NCI-H2196 treated with DMSO at 0.1 percent for 48 hours (cell line): Measurements from ENCODE around the gene TGFBR3L.

Experiments used
- DNase-seq: peaks from one replicate; lab custom pipeline; 2025; ENCODE audit not compliant: unreplicated experiment; lab: John Stamatoyannopoulos, UW

The TGFBR3L gene

DNA sequence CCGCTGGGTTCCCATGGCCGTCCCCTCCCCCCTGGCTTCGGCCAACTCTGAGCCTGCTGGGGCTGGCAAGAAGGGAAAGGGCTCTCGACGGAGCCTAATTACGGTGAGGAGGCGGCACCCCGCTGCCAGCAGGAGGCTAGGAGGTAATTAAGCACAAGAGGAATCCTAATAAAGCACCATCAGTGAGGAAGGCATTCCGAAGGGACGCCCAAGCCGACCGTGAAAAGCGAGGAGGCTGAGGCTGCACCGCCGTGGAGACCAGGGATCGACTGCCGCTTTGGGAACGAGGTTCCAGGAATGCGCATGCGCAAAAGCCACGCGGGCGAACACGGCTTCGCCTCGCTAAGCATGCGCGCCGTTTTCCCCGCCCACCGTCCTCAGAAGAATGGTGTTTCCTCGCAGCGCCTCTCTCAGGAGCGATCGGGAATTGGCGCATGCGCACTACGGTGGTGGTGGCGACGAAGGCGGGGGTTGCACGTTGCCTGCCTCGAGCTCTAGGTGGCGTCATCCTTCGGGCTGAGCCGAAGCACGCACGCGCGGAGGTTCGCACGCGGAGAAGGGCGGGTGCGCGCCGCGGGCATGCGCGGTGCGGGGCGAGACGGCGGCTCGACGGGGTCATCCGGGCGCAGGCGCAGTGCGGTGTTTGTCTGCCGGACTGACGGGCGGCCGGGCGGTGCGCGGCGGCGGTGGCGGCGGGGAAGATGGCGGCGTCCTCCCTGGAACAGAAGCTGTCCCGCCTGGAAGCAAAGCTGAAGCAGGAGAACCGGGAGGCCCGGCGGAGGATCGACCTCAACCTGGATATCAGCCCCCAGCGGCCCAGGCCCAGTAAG, 11.2 kb upstream of the TGFBR3L start, which contains the start of gene MAP2K7:
Gene MAP2K7 (plus strand): TSS at position 634 of the 830 bp plus-strand sequence. CDS start 68 bp downstream, at position 702.
- DNase-seq, result peak; percentile 98

DNA sequence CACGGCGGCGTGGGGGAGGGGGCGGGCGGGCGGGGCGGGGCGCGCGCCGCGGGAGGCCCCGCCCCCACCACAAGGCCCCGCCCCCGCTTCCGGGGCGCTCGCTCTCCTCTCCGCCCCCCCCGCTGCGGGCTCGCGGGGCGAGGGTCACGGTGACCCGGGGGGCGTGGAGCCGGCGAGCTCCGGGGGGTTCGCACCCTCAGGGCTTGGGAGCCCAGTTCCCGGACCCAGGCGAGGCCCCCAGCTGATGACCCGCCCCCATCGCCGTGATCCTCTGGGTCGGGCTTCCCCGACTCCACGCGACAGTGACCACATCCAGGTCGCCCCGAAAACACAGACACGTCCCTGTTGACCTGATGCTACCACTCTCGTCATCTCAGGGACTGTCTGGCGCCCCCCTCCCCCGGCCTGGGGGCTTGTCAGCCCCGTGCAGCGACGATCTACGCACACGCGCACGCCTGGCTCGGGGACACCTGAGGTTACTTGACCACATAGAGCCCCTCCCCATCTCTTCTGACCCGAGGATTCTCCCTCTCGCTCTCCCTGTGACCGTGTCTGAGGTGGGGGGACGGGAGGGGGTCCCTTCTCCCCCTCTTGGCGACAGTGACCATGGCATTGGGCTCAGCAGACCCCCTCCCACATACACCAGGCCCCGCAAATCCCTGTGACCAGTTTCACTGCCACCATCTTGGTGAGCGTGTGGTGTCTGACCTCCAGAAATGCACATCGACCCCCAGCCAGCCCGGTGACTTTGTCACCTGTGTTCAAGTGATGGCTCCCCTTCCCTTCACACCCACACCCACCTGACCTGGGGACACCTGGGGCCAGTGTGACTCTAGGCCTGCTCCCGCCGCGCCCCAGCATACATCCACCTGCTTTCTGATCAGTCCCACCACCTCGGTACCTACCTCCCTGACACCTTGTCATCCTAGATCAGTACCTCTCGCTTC, 10.3 kb upstream of the TGFBR3L start:
- no peak for DNase-seq

DNA sequence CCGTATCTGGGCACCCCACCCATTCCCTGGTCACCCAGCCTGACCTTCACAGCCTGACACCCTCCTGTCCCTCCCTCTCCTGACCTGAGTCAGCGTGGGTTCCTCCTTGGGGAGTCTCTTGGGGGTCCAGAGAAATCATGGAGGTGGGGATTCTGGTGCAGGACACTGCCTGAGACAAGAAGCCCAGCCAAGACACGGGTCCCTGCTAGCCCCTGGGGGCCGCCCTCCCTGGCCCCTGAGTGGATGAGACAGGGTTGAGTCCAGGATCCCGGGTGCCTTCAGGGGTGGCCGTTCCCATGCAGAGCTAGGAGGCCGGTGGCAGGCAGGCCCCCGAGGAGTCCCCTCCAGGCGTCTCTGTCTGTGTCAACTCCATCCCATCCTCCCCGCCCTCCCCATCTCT, 9.4 kb upstream of the TGFBR3L start:
- DNase-seq, result no peak

DNA sequence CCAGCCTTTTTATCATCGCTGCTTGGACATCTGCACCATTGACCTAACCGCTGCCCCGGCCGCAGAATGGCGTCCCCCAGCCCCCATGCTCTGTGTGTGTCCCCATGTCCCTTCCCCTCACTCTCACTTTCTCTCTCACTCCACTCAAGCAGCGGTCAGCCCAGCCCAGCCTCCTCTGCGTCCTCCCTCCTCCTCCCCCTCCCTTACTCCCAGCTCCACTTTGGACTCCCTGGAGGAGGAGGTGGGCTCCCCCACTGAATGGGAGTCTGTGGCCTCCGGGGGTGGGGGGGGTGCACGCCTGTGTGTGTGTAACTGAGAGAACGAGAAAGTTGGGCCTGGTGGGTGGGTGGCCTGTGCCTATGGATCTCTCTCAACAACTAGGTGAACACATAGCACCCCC, 8.8 kb upstream of the TGFBR3L start:
- DNase-seq, result no peak

DNA sequence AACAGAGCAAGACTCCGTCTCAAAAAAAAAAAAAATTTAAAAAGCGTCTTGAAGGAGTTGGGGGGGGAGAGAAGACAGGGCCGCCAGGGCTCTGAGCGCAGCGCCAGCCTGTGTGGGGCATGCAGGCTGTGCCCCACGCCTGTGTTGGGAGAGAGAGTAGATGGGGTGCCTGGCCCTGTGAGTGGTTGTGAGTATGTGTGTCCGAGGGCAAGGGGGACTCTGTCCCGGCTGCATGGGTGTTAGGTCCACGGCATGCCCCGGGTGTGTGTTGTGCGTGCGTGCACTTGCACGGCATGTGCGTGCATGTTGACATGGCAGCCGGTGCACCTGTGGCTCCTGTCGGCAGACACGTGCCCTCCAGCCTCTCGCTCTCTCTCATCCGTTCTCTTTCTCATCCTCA, 7.5 kb upstream of the TGFBR3L start:
- DNase-seq, result no peak

DNA sequence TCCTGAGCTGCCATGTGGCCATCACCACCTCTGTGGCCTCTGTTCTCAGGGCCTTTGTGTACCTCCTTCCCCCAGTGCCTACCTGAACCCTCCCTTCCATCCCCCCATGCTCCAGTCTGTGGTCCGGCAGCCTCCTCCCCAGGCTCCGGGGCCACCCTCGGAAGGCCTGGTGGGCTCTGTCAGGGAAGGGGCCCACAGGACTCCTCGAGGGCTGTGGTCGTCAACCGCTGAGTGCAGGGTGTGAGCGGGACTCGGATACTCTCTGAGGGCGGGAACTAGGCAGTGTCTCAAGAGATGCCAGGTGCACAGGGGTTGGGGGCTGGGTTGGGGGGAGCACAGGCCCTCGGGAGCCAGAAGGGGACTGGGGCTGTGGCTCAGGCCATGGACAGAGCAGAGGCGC, 7.1 kb upstream of the TGFBR3L start:
- DNase-seq, result no peak

DNA sequence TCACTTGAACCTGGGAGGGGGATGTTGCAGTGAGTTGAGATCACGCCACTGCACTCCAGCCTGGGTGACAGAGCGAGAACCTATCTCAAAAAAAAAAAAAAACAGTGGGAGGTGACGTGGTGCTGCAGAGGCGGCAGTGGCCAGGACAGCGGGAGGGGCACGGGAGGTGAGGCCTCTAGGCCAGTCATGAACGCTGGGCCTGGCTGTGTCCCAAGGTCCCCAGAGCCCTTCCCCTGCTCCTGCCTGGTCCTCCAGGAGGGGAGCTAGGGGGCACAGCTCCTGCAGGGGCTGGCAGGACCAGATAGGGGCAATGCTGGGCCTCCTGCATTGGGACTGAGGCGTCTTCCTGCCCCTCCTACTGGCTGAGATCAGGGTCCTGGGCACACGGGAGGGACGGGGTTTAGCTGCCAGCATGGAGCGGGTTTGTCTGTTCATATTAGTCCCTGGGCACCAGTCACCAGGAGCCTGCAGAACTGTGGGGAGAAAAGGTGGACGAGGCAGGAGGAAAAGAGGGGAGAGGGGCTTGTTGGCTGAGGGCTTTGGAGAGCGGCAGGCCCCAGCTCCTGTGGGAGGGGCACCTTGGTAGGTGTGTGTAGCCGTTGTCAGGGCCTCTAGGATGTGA, 6.4 kb upstream of the TGFBR3L start:
- no peak for DNase-seq

DNA sequence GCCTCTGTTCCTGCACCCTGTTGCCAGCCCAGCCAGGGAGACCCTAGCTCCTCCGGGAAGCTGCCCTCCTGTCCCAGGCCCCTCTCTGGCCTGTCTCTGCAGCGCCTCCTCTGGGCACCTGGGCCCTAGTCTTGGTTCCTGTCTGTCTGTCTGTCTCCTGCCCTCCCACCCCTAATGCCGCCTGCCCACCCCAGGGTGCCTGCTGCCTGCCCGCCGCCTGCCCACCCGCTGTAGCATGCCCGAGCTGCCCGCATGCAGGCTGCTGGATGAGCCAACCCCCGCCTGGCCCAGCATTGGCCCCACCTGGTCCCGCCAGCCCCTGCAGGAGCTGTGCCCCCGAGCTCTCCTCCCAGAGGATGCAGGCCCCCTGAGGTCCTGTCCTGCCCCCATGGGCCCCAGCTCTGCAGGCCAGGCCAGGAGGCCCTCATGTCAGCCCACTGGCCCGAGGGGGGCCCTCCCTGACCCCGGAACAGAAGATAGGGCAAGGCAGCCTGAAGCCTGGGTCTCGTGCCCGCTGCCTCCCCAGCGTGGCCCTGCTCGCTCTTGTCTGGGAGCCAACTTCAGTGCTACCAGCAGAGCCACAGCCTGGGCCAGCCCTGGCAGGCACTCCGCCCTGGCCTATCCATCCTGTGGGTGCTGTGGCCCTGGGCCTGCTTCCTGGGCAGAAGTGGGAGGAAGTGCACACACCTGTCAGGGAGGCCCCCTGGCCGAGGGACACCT, 5.7 kb upstream of the TGFBR3L start:
- no peak for DNase-seq

DNA sequence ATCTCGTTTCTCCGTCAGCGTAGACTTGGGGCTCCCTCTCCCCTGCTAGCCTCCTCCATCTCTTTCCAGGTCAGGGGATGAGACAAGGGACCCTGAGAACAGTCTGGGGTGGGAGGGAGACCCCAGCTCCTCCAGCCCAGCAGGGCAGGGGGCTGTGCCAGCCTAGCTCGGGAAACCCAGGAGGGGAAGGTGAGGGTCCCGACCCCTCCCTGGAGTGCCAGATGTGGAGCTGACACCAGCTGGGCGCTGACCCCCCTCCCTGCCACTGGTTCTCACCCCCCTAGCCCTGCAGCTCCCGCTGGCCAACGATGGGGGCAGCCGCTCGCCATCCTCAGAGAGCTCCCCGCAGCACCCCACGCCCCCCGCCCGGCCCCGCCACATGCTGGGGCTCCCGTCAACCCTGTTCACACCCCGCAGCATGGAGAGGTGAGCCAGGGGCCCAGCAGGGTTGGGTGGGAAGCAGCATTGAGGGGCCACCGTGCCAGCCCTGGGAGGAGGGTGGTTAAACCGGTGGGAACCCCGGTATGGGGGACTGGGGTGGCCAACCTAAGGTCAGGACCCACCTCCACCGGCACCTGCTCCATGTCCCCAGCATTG, 5.1 kb upstream of the TGFBR3L start:
- DNase-seq, result no peak

DNA sequence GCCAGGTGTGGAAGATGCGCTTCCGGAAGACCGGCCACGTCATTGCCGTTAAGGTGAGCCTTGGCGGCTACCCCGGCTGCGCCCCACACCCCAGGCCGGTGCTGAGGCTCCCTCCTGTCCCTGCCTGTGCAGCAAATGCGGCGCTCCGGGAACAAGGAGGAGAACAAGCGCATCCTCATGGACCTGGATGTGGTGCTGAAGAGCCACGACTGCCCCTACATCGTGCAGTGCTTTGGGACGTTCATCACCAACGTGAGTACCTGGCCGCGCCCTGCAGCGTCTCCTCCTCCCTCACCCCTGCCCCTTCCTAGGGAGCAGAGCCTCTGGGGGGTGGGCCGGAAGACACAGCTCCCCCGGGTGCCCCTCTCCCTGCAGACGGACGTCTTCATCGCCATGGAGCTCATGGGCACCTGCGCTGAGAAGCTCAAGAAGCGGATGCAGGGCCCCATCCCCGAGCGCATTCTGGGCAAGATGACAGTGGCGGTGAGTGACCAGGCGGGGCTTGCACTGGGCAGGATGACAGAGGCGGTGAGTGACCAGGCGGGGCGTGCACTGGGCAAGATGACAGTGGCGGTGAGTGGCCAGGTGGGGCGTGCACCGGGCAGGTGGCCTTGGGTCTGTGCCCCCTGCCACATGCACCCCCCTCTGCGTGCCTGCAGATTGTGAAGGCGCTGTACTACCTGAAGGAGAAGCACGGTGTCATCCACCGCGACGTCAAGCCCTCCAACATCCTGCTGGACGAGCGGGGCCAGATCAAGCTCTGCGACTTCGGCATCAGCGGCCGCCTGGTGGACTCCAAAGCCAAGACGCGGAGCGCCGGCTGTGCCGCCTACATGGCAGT, 4.1 kb upstream of the TGFBR3L start:
- no peak for DNase-seq

DNA sequence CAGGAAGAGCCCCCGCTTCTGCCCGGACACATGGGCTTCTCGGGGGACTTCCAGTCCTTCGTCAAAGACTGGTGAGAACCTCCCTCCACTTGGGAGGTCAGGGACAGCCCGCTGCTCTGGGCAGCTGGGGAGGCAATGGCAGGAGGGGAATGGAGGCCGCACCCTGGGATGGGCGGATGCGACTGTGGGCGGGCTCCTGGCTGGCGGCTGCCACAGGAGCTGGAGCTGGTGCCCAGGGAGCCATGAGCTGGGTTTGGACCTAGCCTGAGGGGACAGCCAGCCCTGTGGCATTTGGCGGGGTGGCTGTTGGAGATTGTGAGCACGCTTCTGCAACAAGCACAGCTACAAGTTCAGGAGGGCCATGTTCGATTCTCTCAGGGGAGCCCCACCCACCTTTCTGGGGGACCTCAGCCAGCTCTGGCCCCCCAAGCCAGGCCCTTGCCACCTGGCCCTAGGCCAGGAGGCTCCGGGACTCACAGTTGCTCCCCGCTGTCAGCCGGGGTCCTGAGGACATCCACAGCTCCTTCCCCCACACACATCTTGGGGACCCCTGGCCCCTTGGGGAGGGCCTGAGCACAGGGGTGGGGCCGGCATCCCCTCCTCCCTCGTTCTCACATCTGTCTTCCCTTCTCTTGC, 3.0 kb upstream of the TGFBR3L start:
- DNase-seq, result no peak

DNA sequence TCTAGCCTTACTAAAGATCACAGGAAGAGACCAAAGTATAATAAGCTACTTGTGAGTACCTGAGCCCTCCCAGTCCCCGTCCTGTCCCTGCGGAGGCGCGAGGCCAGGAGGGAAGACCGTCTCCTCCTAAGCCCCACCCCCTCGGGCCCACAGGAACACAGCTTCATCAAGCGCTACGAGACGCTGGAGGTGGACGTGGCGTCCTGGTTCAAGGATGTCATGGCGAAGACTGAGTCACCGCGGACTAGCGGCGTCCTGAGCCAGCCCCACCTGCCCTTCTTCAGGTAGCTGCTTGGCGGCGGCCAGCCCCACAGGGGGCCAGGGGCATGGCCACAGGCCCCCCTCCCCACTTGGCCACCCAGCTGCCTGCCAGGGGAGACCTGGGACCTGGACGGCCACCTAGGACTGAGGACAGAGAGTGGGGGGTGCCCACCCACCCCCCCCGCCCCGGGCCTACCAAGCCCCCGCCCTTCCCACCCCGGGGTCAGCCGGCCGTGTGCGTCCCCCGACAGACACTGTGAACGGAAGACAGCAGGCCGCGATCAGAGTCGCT, 2.4 kb upstream of the TGFBR3L start:
- DNase-seq, result no peak

DNA sequence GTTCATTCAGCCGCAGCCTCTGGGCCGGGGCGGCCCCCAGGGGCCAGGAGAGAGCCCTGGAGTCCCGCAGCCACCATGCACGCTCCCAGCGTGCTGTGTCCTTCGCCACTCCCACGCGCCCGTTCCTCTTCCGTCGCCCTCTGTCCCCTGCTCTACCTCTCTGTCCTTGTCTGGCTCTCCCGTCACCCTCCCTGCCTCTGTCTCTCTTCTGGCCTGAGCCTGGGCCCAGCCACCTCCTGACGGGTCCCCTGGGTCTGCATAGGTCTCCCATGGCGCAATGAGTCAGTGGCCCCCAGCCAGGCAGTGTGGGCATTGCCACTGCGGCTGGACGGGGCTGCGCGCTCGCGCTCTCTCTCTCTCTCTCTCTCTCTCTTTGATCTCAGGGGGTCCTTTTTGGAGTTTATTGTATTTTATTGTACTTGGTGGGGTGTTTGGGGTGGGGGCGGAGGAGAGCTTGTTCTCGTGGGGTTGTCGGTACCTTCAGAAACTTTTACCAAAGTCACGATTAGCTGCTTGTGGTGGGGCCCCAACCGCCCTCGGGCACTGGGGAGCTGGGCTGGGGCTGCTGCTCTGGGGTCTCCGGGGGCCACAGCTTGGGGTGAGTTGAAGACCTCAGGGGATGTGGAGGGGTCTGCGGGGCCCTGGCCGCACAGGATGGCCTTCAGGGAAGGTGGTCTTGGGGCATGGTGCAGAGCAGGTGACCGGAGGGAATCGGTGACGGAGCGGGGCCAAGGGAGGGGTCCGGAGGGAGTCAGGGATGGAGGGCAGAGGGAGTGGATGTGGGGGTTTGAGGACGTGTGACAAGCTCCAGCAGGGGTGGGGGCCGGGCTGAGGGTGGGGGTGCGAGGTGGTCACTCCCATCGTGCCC, 1.7 kb upstream of the TGFBR3L start:
- DNase-seq, result no peak

DNA sequence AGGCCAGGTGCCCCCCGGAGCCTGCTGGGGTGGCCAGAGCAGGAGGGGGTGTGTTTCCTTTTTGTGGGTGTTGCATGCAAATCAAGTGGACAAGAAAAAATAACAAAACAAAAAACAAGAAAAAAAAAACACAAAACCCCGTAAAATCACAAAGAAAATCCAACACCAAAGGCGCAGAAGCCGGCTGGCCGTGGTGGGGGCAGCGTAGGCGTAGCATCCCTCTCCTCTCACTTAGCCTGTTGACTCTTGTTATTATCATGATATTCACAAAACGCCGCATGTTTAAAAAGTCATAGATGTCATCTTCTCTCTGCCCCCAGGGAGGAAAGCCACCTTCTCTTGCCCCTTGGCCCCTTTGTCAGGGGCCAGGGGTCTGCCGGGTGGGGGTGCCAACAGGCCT, 978 bp upstream of the TGFBR3L start:
- DNase-seq, result no peak

DNA sequence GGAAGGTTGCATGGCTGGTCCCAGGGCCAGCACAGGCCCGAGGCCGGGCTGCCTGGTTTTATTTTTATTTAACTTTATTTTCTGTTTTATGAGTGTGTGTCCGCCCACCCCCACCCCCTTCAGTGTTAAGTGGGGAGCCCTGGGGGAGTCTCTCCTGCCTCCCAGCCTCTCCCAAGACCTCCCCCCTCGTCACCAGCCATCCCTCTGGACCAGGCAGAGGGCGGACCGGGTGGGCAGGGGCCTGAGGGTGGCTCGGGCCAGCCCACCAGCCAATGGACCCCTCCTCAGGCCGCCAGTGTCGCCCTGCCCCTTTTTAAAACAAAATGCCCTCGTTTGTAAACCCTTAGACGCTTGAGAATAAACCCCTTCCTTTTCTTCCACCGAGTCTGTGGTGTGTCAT, 531 bp upstream of the TGFBR3L start:
- no peak for DNase-seq

DNA sequence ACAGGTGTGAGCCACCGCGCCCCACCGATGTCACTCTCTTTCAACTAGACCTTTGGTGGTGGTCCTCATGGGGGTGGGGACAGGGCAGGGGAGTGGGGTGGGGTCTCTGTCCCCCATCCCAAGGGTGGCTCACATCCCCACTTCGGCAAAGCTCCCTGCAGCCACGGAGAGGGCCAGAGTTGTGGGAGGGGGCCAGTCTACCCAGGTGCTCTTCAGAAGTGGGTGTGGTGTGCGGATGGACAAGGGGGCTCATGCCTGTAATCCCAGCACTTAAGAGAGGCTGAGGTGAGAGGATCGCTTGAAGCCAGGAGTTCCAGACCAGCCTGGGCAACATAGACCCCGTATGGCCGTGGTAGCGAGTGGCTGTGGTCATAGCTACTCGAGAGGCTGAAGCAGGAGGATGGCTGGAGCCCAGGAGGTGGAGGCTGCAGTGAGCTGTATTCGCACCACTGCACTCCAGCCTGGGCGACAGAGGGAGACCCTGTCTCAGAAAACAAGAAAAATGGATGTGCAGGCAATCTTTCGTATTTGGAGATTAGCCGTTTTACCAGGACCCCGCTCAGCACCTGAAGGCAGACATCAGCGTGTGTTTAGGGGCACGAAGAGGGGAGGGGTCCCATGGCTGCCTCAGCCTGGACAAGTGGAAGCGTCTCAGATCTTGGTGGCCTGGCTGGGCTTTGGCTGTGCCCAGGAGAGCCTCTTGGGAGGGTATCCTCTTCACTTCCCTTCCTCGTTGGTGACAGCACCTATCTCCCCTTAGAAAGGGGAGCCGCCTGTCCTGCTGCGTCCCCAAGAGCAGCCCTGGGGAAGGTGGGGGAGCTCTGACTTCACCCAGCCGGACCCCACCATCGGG, 846 bp downstream of the TGFBR3L start:
- DNase-seq, result no peak
